GM12872 (cell line): Measurements from ENCODE around the gene WWC2.

Experiments
- CTCF ChIP-seq: IDR thresholded peaks from 3 replicates; pipeline ENCODE4 v1.5.1; 2011; ENCODE audit warnings: low read depth, mild to moderate bottlenecking, low read length, moderate library complexity; ENCODE audit not compliant: insufficient read depth

The WWC2 gene

DNA sequence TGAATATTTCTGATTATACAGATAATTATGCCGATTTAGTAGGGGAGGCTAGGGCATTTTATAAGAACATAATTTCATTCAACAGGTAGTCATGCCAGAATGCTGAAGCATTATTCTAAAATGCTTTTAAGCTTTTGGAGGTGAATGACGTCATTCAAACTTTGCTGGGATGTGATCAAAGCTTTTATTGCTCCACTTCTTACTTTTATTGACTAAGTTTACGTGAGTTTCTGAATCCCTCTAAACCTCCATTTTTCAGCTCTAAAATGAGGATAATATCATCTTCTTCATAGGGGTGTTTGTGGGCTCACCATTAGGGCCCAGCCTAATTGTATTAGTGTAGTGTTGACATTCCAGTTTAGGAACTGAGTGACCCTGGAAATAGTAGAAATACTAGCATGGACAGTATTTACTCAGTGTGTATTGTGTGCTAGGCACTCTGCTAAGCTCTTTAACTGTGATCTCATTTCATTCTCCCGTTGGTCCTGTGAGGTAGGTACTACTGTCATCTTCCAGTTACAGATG, 3.0 kb downstream of the WWC2 start:
- no peak for TF ChIP-seq CTCF

DNA sequence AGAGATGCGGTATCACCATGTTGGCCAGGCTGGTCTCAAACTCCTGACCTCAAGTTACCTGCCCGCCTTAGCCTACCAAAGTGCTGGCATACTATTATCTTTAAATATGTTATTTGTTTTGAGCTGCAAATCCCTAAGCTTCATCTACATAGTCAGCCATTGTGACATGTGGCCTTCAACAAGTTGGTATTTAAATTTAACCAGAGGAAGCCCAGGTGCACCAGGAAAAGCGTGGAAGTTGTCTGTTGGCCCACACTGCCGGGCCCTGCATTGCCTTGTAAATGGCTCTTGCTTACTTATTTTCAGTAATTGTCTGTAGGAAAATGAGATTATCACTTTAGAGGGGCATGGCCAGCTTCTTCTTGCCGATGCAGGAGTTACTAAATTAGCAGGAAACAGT, 6.0 kb downstream of the WWC2 start:
- TF ChIP-seq CTCF = no peak

DNA sequence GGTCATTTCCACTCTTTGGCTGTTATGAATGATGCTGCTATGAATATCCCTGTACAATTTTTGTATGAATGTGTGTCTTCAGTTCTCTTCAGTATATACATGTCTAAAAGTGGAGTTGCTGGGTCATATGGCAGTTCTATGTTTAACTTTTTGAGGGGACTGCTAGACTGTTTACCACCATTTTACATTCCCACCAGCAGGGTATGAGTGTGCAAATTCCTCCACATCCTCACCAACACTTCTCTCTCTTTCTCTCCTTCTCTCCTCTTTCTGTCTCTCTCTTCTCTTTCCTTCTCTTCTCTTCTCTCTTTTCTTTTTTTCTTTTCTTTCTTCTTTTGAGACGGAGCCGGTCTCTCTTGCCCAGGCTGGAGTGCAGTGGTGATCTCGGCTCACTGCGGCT, 7.8 kb downstream of the WWC2 start:
- no peak for TF ChIP-seq CTCF

DNA sequence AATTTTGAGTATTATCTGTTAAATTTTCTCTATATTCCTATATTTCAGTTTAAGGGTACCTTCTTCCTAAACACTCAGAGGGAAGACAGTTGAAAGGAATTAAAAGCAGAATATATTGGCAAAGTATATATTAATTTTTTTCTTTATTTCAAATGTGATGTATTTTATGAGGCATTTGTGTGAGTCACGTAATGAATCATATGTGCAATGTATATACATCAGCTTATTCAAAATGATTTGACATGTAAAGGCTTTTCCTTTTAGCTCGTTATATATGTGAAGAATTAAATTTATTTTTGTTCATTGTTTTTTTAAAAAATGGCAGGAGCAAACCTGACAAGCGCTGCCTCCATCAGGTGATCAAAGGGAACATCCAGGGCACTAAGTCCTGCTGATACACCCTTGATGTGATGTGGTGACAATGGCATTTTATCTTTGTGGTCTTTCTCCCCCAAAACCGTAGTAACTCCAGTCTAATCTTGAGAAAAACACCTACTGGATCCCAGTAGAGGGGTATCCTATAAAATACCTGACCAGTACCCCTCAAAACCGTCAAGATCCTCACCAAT, 8.9 kb downstream of the WWC2 start:
- no peak for TF ChIP-seq CTCF

GRCh38 chr4:183110244-183110643, 11.2 kb downstream of the WWC2 start:
- TF ChIP-seq CTCF = no peak

- TF ChIP-seq CTCF = no peak
Observed at GRCh38 chr4:183111452-183111885, 12.4 kb downstream of the WWC2 start.

GRCh38 chr4:183118141-183118540, 19.1 kb downstream of the WWC2 start:
- TF ChIP-seq CTCF = no peak

- no peak for TF ChIP-seq CTCF
Observed at GRCh38 chr4:183118585-183118984, 19.5 kb downstream of the WWC2 start.
